ENCODE results near the gene CD79B. TPM values are rescaled to one million over a fixed set of nuclear protein-coding genes. Genes with fewer than 3 reads are reported as not detected.
"Not testable (repeated sequence)": the region's sequence is repeated elsewhere in the genome, so short reads cannot be mapped to it uniquely, and the experiment has no call there.

The CD79B gene
- total and polyA plus RNA-seq, 2 of the 8 experiments (the other 6 are each of a cell fraction or from before 2014, with no cell fraction given) = 1.5 to 3.9 TPM

DNA sequence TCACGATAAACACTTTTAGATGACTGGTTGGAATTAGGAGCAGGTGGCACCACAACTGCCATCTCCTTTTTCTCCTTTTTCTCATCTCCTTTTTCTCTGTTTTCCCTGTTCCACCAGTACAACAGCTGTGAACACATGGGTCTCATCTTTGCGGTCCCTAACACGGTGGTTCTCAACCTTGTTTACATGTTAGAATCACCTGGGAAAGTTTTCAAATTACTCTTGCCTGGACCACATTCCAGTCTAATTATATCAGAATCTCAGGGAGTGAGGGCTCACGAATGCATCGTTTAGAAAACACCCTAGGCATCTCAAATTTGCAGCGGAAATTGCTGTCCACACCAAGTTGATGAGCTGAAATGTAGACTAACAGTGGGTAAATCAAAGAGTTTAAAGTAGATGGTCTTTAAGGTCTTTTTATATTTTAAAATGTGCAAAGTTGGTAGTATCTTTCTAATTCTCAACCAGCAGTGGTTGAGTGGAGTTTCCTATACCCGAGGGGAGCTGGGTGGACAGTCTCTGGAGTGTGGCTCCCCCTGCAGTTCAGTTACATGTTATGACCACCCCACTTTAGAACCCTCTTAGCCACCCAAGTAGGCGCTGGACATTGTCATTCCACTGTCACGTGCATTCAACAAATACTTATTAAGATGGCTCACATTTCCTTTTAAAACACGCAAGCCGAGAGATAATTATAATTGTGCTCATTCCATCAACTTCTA, 39.7 kb downstream of the CD79B start:
- CTCF ChIA-PET (ENCODE audit: partially characterized antibody) = interaction anchor here (0.6 to 7.2 kb wide), 7 partner anchors 11 to 705 kb away, joined by 3 to 87 read pairs (median 4); partner anchors contain the start of genes GH1 and GH2
- H2AFZ ChIP-seq (ENCODE audit: low read length); H4K91ac ChIP-seq (replicated peaks; ENCODE audit: insufficient read length, low read length); H2BK15ac ChIP-seq (ENCODE audit: low read length); H3K4ac ChIP-seq (replicated peaks; ENCODE audit: insufficient read length, low read depth, low read length); H3K4me1 ChIP-seq (replicated peaks in 1 of 4; ENCODE audit: control insufficient read depth in 3 of 4, insufficient read depth in 4 of 4, low read length in 3 of 4); H2BK5ac ChIP-seq (ENCODE audit: low read depth, low read length); H3K36me3 ChIP-seq (ENCODE audit: control insufficient read depth in 2 of 4, insufficient read depth in 4 of 4, low read length in 3 of 4); H2BK120ac ChIP-seq (replicated peaks; ENCODE audit: low read depth, low read length); H3K14ac ChIP-seq (ENCODE audit: insufficient read length); POLR2A ChIA-PET (ENCODE audit: partially characterized antibody); H2AK5ac ChIP-seq (ENCODE audit: low read depth, low read length); FAIRE-seq; H3K56ac ChIP-seq (replicated peaks; ENCODE audit: insufficient read length, low read depth, low read length); H3K4me2 ChIP-seq (ENCODE audit: insufficient read depth in 1 of 2, low read depth in 2 of 2, low read length in 2 of 2); DNase-seq (ENCODE audit: low read depth in 1 of 2, low spot score in 2 of 2); H3K9me3 ChIP-seq (ENCODE audit: insufficient read depth in 2 of 2, low read depth in 1 of 2, low read length in 1 of 2); H3K23me2 ChIP-seq (ENCODE audit: low read depth, low read length); H2BK20ac ChIP-seq (ENCODE audit: low read length); H3K9ac ChIP-seq (replicated peaks in 1 of 4; ENCODE audit: extremely low read depth in 1 of 4, low read depth in 3 of 4, low read length in 3 of 4); H4K8ac ChIP-seq (ENCODE audit: extremely low read depth, insufficient read depth, low read length); H3K27ac ChIP-seq (ENCODE audit: low read depth, low read length); H3K27me3 ChIP-seq (replicated peaks in 1 of 4; ENCODE audit: control insufficient read depth in 3 of 4, extremely low read depth in 1 of 4, insufficient read depth in 3 of 4, low read length in 3 of 4); H3K4me3 ChIP-seq (ENCODE audit: extremely low read depth in 1 of 4, insufficient read depth in 2 of 4, low read depth in 3 of 4, low read length in 4 of 4); H3K18ac ChIP-seq (ENCODE audit: extremely low read depth, low read length); H3K79me2 ChIP-seq (ENCODE audit: control insufficient read depth in 1 of 2, insufficient read depth in 2 of 2, low read length in 2 of 2); H4K20me1 ChIP-seq (replicated peaks in 1 of 2; ENCODE audit: control insufficient read depth in 1 of 2, insufficient read depth in 2 of 2, low read length in 2 of 2); H3K79me1 ChIP-seq (ENCODE audit: low read depth, low read length); H3K23ac ChIP-seq (ENCODE audit: insufficient read length); H2BK12ac ChIP-seq (ENCODE audit: low read depth, low read length); H4K5ac ChIP-seq (ENCODE audit: insufficient read length, low read depth, low read length): not testable (repeated sequence)
- WGBS, 2 experiments (ENCODE audit: extremely low coverage in 1 of 2, insufficient coverage in 1 of 2, insufficient read length in 1 of 2, insufficient replicate concordance in 2 of 2, low coverage in 1 of 2, low lambda C conversion rate in 2 of 2, missing lambda C conversion rate in 1 of 2) = 89% methylated on average over 10 of the region's 11 CpGs; no CpG with 5 or more reads in 1 of the 2 experiments
